NCI-H1092 treated with DMSO at 0.1 percent for 48 hours (cell line): ENCODE data around the gene KRTAP3-2.

ENCODE experiments used
- DNase-seq: peaks from one replicate; lab custom pipeline; 2025; lab: John Stamatoyannopoulos, UW

Gene KRTAP3-2

DNA sequence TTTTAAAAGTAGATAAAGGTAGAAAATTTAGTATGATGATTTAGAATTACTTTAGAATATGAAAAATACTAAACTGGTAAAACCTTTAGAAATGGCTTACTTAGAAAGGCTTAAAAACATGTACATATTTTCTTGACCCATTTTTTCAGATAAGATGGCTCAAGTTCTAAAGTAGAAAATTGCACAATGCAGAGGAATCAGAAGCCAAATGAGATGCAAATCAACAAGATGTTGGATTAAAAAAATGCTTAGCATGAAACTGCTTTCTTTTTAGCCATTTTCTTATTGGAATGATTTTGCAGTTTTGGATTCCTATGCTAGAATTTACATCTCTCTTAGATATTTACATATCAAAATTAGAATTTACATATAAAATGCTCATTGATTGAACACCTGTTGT, 10.7 kb upstream of the KRTAP3-2 start:
- no peak for DNase-seq

DNA sequence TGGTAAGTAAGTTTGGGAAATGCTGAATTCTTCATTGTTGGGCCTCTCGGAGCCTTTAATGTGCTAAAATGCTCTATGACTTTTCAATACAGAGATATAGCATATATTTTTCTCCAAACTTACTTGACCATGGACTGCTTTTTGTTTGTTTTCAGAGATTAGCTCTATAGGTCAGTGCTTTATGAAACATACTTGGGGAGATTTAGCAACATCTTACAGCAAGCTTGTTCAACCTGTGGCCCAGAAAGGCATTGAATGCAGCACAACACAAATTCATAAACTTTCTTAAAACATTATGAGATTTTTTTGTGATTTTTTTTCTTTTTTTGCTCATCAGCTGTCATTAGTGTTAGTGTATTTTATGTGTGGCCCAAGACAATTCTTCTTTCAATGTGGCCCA, 10.2 kb upstream of the KRTAP3-2 start:
- DNase-seq: no peak

DNA sequence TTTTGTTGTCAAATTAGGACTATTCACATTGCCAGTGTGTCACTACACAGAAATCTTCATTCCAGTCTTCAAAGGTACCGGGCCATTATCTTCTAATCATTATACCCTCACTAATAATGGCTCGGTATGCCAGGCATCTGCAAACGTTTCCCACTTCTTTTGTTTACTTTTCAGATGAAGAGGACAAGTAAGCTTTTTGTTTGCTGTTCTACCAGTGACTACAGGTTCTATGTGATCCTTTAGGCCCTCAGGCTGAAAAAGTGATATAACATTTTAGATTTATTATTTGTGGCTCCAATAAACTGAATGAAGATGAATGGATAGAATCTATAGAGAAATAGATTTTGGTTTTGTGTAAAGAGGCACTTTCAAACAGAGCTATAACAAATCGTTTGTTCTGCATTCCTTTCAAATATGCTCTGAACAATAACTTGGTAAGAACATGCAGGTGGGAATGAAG, 9.6 kb upstream of the KRTAP3-2 start:
- DNase-seq: no peak

DNA sequence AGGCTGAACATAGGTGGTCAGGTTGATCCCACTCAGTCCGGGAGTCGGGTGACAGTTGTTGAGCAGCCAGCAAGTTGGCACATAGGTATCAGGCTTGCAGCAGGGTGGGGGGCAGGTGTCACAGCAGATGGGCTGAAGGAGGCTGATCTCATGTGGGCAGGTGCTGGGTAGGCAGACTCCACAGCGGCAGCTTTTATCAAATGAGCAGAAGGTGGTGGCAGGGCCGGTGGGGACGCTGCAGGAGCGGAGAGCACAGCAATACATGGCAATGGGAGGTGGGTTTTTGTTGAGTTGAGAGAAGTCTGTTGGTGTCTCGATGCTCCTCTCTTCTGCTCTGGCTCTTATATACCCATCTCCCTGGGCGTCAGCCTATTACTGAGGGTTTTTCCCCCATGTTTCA, 9.1 kb upstream of the KRTAP3-2 start, which contains the start of gene KRTAP3-1:
TSS of gene KRTAP3-1 (minus strand) at position 318 of the 400 bp plus-strand sequence. CDS start at position 264, 54 bp downstream.
- DNase-seq: no peak

DNA sequence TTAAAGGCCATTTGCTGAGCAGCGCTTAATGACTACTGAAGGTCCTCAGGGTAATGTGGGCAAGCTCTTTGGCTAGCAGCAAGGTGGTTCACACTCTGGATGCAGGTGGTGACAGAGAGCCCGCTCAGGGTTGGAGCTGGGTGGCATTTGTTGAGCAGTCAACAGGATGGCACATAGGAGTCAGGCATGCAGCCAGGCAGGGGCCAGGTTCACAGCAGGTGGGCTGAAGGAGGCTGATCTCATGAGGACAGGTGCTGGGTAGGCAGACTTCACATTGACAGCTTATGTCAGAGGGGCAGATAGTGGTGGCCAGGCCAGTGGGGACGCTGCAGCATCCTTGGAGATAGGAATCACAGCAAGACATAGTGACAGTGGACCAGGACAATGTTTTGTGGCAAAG, 4.7 kb upstream of the KRTAP3-2 start:
- no peak for DNase-seq

DNA sequence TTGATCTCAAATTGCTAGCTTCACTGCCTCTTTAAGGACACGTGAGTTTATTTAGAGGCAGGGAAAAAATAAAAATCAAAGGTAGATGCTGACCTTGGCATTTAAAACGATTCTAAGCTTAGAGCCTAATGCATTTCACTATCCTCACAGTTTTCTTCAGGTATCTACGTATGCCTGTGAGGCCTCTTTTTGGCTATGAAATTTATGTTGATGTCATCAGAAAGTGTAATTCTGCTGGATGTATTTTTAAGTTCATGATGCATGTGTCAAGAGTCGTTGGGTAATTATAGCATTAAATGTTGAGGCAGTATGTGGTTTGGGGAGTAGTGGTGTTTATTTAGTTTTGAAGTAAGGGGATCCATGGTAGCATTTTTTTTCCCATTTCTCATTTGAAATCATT, 4.2 kb upstream of the KRTAP3-2 start:
- no peak for DNase-seq

DNA sequence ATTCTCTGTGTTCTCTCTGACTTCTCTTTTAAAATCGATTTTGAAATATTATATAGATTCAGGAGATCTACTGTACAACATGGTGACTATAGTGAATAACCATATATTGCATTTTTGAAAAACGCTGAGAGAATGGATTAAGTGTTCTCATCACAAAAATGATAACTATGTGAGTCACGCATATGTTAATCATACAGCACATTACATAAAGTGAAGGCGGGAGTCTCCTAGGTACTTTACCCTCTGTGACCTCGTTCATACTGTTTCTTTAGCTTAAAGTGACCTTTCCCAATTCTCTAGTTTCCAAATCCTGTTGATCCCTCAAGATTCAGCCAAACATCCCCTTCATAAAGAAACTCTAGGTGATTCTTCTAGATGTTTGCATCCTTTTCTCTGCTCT, 3.1 kb upstream of the KRTAP3-2 start:
- no peak for DNase-seq

DNA sequence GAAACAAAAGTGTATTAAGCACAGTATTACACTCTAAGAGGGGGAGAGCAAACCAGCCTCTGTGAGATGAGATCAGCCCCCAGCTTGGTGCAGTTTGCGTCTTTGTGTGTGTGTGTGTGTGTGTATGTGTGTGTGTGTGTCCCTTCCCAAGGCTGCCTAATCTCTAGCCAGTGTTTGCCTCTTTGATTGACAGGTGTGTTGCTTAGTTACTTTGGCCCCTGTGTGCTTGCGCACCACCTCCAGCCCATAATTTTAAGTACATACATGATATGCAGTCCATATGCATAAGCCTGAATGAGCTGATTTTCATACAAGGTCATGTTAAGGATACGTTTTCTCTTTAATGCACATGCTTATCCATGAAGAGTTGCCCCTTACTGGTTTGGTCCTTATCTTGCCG, 2.1 kb upstream of the KRTAP3-2 start:
- no peak for DNase-seq

DNA sequence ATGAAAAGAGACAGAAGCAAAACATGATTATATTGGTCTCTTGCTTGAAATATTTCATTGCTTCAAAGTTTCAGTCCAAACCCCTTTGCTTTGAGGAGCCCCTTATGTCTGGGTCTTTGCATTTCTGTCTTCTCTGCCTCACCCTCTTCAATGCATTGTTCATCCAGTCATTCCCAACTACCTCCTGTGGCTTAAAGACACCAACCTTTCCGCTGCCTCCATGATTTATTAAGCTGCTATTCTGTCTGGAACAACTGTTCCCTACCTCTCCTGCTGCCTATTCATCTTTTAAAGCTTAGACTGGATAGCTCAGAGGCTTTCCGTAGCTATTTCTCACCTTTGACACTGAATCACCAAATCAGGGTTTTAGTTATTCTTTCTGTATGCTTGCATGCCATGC, 2.3 kb downstream of the KRTAP3-2 start:
- DNase-seq: no peak

DNA sequence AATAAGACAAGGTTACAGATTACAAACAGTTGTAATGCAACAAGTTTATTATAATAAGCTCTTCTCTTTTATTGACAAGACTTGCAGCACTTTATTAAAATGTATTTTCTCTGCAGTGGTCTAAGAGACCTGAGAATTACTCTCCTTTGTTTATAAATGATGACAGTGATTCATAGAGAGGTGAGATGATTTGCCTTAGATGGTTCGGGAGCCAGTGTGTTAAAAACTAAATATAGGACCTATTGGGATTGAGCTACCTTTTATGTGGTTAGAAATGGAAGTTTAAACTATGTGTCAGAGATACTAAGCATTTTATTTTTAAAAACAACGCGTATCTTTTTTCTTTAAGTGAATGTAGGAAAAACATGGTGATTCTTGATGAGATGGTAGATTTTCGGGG, 2.9 kb downstream of the KRTAP3-2 start:
- DNase-seq: no peak

DNA sequence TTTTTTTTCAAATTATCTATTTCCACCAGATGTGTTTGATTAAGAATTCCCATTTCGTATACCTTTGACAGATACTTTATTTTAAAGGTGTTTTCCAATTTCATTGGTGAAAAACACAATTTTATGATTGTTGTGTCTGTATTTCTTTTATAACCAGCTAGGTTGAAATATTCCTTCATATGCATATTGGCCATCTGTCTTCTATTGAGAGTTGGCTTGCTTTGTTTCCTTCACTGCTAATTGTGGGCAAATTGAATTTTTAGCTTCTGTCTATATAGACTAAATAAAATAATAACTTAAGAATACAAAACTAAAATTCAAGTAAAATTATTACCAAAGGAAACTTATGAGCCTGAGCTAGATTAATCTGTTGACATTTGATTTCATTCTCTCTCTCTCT, 4.6 kb downstream of the KRTAP3-2 start:
- DNase-seq: no peak

DNA sequence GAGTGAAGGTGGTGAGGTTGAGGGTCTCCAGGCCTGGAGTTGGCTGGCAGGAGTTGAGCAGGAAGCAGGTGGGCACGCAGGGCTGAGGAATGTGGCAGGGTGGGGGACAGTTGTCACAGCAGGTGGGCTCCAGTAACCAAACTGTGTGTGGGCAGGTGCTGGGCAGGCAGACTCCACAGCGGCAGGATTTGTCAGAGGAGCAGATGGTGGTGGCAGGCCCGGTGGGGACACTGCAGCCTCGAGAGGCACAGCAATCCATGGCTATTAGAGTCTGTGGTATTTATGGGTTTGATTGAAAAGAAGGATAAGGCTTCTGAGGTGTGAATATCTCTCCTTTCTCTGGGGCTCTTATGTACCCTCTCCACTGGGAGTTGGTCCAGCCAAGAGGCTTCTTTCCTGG, 5.9 kb downstream of the KRTAP3-2 start, which contains the start of gene KRTAP3-3:
TSS of gene KRTAP3-3 (minus strand) at position 326 of the 400 bp plus-strand sequence. CDS start at position 259, 67 bp downstream.
- no peak for DNase-seq

DNA sequence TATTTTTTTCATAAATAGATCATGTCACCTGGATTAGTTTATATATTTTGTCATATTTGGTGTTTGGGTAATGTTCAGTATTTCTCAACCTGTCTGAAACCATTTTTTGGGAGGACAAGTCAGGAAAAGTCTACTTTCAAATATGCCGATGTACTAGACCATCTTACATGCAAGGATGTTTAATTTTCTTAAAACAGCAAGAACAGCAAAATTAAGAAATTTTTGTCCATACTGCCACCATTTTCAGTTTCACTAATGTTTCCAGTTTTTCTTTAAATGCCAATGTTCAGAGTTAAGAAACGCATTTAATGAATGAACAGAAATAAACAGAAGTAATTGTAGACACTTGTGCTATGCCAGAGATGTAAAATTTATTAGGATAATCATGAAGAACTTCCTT, 6.6 kb downstream of the KRTAP3-2 start:
- DNase-seq: no peak

DNA sequence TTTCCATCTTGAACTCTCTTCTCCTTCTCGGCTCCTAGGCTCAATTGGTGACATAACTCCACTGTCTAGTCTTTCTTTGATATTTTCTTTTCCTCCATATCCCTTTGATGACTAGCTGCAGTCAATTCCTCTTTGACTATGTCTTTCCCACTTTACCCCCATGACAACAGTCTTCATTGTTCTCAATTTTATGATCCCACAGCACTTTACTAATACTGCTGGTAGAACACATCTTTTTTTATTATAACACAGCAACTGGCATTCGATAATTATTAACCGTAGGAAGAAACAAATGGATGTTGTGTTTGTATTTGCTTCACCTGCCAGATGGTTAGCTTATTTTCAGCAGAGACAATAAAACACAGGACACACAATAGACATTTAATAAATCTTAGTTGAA, 7.0 kb downstream of the KRTAP3-2 start:
- no peak for DNase-seq

DNA sequence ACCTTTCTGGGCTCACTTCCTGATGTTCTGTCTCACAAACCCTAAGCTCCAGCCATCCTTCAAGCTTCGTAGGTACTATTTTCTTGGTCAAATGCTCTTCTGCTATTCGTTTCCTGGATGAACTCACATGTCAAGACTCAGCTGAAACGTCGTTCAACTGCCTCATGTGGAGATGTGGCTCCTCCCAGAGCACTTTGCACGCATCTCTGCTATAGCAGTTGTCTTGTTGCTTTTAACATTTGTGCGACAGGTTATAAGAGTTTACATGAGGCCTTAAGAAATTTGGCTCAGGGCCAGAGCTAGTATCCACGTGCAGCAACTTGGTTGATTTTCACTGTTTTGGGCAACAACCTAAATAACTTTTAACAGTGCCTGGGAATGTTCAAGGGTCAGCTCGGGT, 12.8 kb downstream of the KRTAP3-2 start:
- no peak for DNase-seq

DNA sequence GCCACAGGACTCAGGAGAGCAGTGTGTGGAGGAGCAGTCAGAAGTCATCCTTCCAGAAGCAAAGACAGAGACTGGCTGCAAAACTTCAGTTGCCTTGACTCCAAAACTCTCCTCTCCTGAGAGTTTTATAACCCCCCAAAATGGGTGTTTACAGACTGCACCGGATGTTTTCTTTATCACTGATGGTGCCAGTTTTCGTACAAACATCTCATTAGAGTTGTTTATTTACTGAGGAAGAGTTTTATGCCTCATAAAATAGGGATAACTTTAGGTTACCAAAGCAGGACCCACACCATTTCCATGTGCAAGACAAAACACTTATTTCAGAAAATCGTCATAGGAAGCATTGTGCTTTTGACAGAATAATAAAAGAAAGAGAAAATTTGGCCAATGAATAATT, 15.5 kb downstream of the KRTAP3-2 start, which contains the start of gene KRT40:
TSS of gene KRT40 (minus strand) at position 101 of the 400 bp plus-strand sequence. CDS start at position 48, 53 bp downstream.
- DNase-seq: no peak

DNA sequence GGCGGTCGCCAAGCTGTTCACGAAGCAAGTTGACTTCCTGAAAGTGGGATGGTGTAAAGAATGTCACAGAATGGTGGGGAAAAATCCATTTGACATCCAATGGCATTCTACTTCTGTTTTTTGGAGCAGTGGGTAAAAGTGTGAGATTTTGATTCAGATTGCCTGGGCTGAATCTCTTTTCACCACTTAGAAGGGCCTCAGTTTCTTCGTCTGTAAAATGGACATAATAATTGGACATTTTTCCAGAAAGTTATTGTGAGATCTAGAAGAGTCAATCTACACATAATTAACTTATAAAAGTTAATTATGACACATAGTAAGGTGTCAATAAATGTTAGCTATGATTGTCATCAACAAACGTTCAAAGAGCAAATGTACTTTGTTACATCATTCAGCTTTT, 18.6 kb downstream of the KRTAP3-2 start:
- no peak for DNase-seq

DNA sequence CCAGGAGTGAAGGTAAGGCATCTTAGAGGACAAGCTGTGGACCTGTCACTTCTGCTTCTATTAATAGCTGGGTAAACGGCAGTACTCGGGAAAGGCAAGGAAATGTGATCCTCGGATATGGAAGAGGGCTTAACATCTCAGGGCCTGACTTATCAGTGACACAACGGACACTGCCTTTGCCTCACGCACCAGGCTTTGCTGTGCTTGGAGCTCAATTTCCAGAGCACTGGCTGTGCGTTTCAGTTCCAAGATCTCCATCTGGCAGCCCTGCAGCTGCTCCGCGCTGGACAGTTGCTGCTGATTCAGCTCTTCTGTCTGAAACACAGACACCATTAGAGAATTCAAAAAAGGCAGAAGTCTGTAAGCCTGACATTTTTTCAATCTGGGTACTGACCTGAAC, 19.1 kb downstream of the KRTAP3-2 start:
- no peak for DNase-seq

DNA sequence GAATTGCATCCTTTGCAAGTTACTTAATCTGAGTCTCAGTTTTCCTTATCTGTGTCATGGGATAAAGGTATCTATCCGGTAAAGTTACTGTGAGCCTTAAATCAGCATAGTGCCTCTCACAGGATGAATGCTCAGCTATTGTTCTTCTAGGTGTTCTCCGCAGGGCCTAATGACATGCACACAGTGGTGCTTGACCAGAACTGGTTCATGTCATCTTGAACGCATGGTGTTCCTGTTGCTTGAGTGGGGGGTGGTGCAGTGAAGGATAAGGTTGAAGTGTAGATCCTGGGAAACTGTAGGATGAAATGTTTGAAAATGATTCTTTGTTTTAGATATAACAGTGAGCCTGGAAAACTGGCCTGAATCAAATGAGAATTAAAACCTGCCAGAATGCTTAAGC, 19.6 kb downstream of the KRTAP3-2 start:
- no peak for DNase-seq

DNA sequence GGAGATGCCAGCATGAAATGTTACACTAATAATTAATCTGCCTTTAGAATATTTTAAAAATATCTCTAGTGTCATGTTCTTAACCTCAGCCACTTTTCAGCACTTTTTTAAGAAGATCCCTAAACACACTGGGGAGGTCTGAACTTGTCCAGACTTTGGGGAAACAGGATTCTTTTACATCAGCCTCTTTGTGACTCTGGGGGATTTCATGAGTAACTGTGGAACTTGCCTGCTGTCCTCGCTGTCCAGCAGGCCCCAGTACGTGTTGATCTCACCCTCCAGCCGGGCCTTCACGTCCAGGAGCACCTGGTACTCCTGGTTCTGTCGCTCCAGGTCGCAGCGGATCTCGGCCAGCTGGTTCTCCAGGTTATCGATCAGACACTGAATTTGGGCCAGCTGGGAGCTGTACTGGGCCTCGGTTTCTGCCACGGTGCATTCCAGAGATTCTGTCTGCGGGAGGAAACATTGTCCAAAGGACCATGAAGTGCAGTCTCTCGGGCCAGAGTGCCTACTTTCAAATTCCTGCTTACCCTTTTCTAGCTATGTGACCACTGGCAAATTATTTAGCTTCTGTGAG, 21.0 kb downstream of the KRTAP3-2 start:
- no peak for DNase-seq

DNA sequence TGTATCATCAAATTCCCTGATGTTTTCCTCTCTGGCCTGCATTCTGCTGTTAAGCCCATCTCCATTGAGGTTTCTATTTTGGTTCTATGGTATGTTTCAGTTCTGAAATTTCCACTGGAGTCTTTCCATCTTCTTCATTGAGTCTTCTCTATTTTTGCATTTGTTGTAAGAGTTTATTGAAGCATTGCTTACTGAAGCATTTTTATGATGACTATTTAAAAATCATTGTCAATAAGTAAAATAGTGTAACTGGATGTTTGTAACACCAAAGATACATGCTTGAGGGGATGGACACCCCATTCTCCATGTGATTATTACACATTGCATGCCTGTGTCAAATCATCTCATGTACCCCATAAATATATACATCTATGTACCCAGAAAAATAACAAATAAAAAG, 24.2 kb downstream of the KRTAP3-2 start:
- no peak for DNase-seq

DNA sequence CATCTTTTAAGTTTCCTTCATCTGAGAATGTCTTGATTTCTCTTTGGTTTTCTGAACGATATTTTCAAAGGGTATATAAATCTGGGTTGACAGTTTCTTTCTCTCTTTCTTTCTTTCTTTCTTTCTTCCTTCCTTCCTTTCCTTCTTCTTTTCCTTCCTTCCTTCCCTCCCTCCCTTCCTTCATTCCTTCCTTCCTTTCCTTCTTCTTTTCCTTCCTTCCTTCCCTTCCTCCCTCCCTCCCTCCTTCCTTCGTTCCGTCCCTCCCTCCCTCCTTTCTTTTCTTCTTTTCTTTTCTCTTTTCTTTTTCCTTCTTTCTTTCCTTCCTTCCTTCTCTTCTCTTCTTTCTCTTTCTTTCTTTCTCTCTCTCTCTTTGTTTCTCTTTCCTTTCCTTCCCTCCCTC, 25.3 kb downstream of the KRTAP3-2 start:
- no peak for DNase-seq

DNA sequence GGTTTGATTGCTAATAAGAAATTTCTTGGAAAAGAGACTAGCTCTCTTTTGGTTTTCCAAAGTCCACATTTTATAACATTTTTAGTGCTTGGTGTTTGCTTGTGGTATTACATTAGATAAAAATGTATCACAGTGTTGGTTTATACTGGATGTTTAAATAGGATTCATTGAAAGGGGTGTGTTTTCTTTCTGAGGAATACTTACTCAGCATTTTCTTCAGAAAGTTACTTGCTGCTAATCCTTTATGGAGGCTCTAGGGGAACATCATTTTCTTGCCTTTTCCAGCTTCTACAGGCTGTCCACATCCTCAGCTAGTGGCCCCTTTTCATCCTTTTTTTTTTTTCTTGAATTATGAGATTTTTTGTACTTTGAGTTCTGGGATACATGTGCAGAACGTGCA, 32.1 kb downstream of the KRTAP3-2 start:
- no peak for DNase-seq

DNA sequence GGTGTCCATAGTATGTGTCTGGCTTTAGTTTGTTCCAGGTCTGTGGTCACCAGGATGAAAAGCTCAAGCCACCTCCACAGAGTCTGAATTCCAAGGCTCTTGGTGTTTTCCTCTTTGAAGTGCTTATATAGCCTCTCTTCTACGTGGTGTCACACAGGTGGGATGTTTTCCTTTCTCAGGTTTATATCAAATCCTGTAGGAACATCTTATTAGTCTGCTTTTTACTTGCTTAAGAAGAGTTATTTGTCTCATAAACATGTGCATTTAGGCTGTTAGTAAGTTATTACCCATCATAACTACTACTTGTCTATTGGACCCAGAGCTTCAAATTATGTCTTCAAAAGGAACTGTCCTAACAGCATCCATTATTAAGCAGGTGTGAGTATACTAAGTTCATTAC, 32.9 kb downstream of the KRTAP3-2 start, which contains the start of gene KRT39:
TSS of gene KRT39 (minus strand) at position 101 of the 400 bp plus-strand sequence. CDS start at position 9, 92 bp downstream.
- DNase-seq: no peak
